Measurements from ENCODE around the gene TNRC6A.
"Not testable (repeated sequence)": the region's sequence is repeated elsewhere in the genome, so short reads cannot be mapped to it uniquely, and the experiment has no call there.

TNRC6A gene

DNA sequence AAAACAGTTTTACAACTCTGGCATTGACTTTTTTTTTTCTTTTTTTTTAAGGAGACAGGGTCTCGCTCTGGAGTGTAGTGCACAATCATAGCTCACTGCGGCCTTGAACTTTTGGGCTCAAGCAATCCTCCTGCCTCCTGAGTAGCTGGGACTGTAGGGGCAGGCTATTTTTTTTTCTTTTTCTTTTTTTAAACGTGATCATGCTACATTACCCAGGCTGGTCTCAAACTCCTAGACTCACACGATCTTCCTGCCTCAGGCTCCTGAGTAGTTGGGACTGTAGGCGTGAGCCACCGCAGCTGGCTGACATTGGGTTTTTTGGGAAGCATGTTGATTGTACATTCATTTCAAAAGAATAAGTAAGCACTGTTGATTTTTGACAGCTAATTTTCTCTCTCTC is 32.1 kb downstream of the TNRC6A start:
- no peak for DNase-seq

DNA sequence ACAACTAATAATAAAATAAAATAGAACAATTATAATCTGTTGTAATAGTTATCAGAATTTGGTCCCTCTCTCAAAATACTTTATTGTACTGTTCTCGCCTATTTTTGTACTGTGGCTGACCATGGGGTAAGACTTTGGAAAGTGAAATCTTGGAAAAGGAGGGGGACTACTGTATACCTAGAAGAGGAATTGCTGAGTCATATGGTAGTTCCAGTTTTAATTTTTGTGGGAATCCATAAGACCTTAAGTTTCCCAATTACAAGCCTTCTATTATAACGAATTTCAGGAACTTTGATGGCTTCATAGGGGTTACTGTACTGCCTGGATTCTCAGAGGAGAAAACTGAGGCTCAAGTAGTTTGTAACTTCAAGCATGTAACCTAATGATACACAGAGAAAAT is 35.5 kb downstream of the TNRC6A start:
- no peak for DNase-seq

GRCh38 chr16:24766057-24766456 is 36.6 kb downstream of the TNRC6A start:
- no peak for DNase-seq

GRCh38 chr16:24769806-24770205 is 40.4 kb downstream of the TNRC6A start:
- DNase-seq = no peak

GRCh38 chr16:24771132-24771778 is 41.8 kb downstream of the TNRC6A start:
- DNase-seq = no peak

DNA sequence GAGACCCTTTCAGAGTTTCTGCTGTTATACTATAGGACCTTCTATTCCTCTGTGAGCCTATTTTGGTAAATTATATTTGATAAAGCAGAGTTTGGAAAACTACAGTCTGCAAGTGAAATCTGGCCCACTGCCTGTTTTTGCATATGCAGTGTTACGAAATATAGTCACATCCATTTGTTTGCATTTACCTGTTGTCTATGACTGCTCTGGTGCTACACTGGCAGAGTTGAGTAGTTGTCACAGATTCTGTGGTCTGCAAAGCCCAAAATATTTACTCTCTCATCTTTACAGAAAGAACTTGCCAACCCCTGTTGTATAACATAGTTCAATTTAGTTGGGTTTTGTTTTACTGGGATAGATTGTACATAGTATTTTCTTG is 42.3 kb downstream of the TNRC6A start:
- no peak for DNase-seq

GRCh38 chr16:24773771-24774427 is 44.4 kb downstream of the TNRC6A start:
- DNase-seq = no peak

GRCh38 chr16:24774510-24774909 is 45.1 kb downstream of the TNRC6A start:
- DNase-seq = no peak

DNA sequence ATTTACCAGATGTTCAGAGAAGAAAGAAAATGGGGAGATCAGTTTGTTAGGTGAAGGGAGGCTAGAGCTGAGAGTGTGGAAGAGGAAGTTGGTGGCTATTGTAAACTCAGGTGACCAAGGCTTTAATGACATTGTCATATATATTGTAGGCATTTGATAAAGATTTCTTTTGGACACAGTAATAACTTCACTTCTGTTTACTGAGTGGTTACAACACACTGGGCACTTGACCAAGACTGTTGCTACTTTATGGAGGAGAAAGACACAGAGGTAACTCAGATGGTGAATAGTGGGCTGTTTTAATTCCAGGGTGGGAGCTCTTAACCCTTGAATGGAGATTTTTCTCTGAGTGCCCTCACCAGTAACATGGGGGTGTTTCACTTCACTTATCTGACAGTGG is 46.0 kb downstream of the TNRC6A start:
- no peak for DNase-seq

- DNase-seq = no peak
Observed at GRCh38 chr16:24776501-24777220, 47.2 kb downstream of the TNRC6A start.

GRCh38 chr16:24778671-24779070 is 49.2 kb downstream of the TNRC6A start:
- no peak for DNase-seq

- no peak for DNase-seq
Observed at GRCh38 chr16:24781256-24781655, 51.8 kb downstream of the TNRC6A start.

DNA sequence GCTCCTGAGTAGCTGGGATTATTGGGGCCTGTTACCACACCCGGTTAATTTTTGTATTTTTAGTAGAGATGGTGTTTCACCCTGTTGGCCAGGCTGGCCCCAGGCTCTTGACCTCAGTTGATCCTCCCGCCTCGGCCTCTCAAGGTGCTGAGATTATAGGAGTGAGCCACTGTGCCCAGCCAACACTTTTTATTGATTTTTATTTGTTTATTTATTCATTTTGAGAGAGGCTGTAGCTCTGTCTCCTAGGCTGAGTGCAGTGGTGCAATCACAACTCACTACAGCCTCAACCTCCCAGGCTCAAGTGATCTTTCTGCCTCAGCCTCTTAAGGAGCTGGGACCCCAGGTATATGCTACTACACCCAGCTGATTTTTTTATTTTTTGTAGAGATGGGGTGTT is 54.7 kb downstream of the TNRC6A start:
- no peak for DNase-seq

GRCh38 chr16:24789881-24790280 is 60.4 kb downstream of the TNRC6A start:
- DNase-seq = no peak

DNA sequence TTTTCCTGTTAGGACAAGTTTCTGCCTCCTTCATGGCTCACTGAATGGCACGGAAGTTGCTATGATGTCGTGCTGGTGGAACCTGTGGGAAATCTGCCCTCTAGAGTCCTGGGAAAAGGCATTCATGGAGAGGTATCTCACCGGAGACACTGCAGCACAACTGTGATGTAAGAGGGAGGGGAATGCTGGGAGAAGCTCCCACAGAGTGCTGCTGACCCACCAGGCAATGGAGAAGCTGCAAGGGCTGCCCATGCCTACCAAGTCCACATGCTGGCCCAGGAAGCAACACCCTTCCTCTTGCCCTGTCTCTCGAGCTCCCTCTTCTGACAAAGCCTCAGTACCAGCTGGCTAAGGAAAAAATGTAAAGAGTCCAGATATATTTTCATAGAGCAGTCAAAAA is 71.1 kb downstream of the TNRC6A start:
- DNase-seq = no peak

DNA sequence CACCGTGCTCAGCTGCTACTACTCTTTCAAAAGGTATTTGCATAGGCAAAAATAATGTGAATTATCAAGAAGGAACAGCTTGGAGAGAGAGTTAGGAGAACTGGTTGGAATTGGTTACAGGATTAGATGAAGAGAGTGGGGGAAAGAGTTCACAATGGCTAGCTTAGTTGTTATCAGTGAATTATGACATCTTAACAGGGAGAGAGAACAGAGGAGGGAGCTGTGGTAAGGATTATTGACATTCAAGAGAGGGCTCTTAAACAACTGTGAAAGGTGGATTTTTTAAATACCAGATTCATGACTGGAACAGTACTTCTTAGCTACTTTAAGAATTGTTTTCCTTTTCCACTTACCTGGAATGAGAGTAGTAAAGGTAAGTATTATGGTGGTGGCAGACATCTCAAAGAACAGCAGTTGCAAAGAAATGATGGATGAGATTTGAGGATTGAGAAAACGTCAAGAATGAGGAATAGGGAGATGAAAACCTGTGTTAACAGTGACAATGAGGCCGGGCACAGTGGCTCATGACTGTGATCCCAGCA is 72.4 kb downstream of the TNRC6A start:
- no peak for DNase-seq

DNA sequence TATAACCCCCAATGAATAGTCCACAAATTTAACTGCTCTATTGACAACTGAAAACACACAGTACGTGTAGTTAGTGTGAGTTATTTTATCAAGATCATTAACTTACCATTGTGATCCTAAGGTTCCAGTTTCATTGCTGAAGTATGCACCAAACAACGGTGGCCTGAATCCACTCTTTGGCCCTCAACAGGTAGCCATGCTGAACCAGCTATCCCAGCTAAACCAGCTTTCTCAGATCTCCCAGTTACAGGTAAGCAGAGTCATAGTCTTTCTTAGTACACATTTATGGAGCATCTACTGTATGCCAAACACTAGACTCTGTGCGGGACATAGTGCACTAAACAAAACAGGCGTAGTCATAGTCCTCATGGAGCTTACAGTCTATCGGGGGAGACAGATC is 76.0 kb downstream of the TNRC6A start:
- DNase-seq = no peak

DNA sequence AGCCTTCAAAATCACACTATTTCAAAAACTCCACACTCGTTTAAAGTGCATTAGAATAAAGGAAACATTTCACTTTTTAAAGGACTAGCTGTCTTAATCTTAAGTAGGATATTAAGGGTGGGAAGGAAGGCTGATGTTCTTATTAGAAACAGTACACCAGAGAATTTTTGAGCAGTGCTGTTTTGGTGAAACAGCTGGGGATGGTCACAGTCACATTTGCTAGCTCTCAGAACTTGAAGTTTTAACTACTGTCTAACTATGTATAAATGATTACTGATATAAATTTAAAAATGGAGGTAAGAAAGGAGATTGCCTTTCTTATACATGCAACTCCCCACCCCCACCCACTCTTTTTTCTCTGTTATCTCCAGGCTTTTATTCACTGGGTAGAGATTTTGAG is 77.8 kb downstream of the TNRC6A start:
- DNase-seq = no peak

DNA sequence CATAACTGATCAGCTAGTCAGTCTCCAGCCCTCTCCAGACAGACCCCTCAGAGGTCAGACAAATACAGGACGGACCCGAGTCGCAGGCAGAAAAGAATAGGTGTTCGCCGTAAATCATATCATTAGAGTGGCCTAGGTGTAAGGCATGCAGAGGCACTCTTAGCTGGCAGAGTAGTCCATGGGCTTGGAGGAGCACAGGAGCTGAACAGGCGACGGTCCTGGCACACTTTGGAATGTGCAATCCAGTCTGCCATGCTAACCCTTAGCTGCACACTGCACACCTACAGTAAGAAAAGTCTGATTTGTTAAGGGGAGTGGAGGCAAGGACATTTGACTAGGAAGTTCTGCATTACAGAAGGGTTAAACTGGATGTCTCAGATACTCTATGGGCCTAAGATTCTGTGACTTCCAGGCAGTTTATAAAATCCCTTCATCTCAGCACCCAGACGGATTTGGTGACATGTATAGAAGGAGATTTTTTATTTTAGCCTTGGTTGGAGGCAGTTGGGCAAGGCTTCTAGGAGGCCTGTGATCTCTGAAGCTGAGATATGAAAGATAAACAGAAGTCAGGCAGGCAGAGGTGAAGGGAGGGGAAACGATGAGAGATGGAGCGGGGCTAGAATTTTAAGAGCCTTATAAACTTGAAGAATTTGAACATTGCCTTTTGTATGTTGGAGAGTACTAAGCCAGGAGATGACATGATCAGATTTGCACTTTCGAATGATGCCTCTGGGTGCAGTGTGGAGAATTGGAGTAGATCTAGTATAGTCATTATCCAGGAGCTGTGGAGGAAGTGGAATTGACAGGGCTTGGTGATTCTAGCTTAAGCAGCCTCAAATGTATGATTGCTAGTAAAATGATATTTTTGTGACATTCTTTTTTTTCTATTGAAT is 81.7 kb downstream of the TNRC6A start:
- DNase-seq = no peak

DNA sequence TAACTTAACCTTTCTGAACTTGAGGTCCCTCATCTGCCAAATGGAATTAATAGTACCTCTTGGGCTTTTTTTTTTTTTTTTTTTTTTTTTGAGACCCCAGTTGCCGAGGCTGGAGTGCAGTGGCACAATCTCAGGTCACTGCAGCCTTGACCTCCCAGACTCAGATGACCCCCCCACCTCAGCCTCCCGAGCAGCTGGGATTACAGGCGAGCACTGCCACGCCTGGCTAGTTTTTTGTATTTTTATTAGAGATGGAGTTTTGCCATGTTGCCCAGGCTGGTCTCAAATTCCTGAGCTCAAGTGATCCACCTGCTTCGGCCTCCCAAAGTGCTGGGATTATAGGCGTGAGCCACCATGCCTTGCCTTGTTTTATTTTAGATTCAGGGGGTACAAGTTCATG is 83.4 kb downstream of the TNRC6A start:
- DNase-seq = not testable (repeated sequence)

DNA sequence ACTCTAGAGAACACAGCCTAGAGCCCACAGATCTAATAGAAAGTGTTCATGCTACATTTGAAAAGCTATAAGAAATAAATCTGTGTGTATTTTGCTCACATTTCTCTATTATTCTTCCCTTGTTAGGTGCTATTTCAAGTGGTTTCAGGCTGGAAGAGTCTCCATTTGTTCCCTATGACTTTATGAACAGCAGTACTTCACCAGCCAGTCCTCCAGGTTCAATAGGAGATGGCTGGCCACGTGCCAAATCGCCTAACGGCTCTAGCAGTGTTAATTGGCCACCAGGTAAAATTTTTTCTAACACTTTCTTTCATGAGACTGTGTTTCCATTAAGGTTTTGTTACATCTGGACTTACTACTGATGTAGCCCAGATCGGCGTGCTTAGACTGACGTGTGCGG is 85.6 kb downstream of the TNRC6A start:
- DNase-seq = no peak

- DNase-seq = no peak
Observed at GRCh38 chr16:24816688-24817087, 87.2 kb downstream of the TNRC6A start.

DNA sequence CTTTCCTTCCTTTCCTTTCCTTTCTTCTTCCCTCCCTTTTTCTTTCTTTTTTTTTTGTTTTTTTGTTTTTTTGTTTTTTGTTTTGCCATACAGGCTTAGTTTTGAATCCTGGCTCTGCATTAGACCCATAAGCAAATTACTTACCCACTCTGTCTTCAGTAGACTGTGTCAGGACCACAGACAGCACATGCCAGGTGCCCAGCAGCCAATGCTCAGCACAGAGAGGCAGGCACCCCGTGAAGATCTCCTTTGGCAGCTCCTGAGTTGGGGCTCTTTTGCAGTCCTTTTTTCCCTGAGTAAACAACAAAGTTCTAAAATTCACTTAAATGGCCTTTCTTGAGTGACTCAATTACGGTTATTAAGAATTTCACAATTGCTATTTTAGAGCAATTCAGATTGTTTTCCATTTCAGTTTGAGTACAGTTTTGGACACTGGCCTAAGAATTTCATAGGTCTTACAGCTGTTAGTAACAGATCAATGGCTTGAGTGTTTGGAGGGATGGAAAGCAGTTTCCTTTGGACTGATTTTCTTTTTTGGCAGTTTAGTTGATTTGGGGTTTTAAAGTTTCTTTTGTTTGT is 90.1 kb downstream of the TNRC6A start:
- DNase-seq = no peak

All from NCI-H1417 treated with DMSO at 0.1 percent for 48 hours (cell line).